Thoracic aorta (tissue), 2 donors: Measurements from ENCODE around the gene AGBL3. TPM values are rescaled to one million over a fixed set of nuclear protein-coding genes. Genes with fewer than 3 reads are reported as not detected.
"Not testable (repeated sequence)": the region's sequence is repeated elsewhere in the genome, so short reads cannot be mapped to it uniquely, and the experiment has no call there.

ENCODE experiments used
- ATAC-seq: fragments of 150-250 bp; one replicate; pipeline ENCODE4 v1.8.0; 2017; ENCODE audit warnings: low read depth; ENCODE audit not compliant: insufficient number of reproducible peaks, low FRiP score
- DNase-seq: peaks from one replicate; pipeline ENCODE4 v3.0.0-alpha.2; 2020; ENCODE audit warnings: low spot score
- H3K27ac ChIP-seq, 2 donors: fragments of 200-600 bp; sonication (generic); 1 replicate in 1 of 2; 2 replicates in 1 of 2; pipeline ENCODE4 v1.5.1; 2016; ENCODE audit warnings: mild to moderate bottlenecking in 2 of 2, moderate library complexity in 2 of 2
- H3K27me3 ChIP-seq: fragments of 200-600 bp; sonication (generic); replicated peaks from 2 replicates; pipeline ENCODE4 v1.6.0; 2016; ENCODE audit warnings: mild to moderate bottlenecking; ENCODE audit not compliant: insufficient read depth
- H3K36me3 ChIP-seq: fragments of 200-600 bp; sonication (generic); one replicate; pipeline ENCODE4 v1.5.1; 2016
- H3K4me1 ChIP-seq, 2 donors: fragments of 200-600 bp; sonication (generic); 1 replicate in 1 of 2; 2 replicates in 1 of 2; pipeline versions ENCODE4 v1.5.1 to v1.6.0; 2016; ENCODE audit warnings: low read depth in 2 of 2, mild to moderate bottlenecking in 1 of 2; ENCODE audit not compliant: control insufficient read depth in 1 of 2
- H3K4me3 ChIP-seq: fragments of 200-600 bp; sonication (generic); 2 replicates; pipeline ENCODE4 v1.5.1; 2016; ENCODE audit warnings: mild to moderate bottlenecking
- H3K9me3 ChIP-seq: fragments of 200-600 bp; sonication (generic); 2 replicates; pipeline ENCODE4 v1.5.1; 2016
- CTCF ChIP-seq: fragments of 200-600 bp; sonication (generic); IDR thresholded peaks from one replicate; pipeline ENCODE4 v1.5.1; 2019; ENCODE audit warnings: antibody characterized with exemption
- total RNA-seq, 2 donors: library from RNA; depleted of rRNA; stranded (reverse); fragments of >200 nt; gene quantifications; one replicate each; pipeline versions ENCODE4 v1.1.0 to v1.2.3, GENCODE V29; 2016

Gene AGBL3
- total RNA-seq, 2 donors from 2014 or later, result 0.28 to 0.54 TPM

- no peaks in the 10 kb centered on the region for H3K9me3 ChIP-seq
- H3K4me3 ChIP-seq, result no peak overlapping the region
- ATAC-seq (no peak), DNase-seq (no peak)
- no peak overlapping the region for H3K27ac ChIP-seq
- TF ChIP-seq CTCF, result no peak
- H3K36me3 ChIP-seq, result no peaks in the 10 kb centered on the region
- no peaks in the 10 kb centered on the region for H3K4me1 ChIP-seq
- no peaks in the 10 kb centered on the region for H3K27me3 ChIP-seq
These were observed 37.3 kb downstream of the AGBL3 start for GRCh38 chr7:135023622-135024021.

GRCh38 chr7:135035252-135035651 is 48.9 kb downstream of the AGBL3 start:
- H3K4me1 ChIP-seq, result no peaks in the 10 kb centered on the region
- DNase-seq (no peak), ATAC-seq (no peak)
- H3K9me3 ChIP-seq, result no peaks in the 10 kb centered on the region
- no peak for TF ChIP-seq CTCF
- no peaks in the 10 kb centered on the region for H3K27me3 ChIP-seq
- H3K36me3 ChIP-seq, result no peaks in the 10 kb centered on the region
- H3K27ac ChIP-seq, result no peak overlapping the region
- no peak overlapping the region for H3K4me3 ChIP-seq

- H3K27me3 ChIP-seq, H3K4me1 ChIP-seq, ATAC-seq, H3K27ac ChIP-seq, H3K9me3 ChIP-seq, H3K4me3 ChIP-seq, DNase-seq, H3K36me3 ChIP-seq: not testable (repeated sequence)
These were observed 80.7 kb downstream of the AGBL3 start for GRCh38 chr7:135067017-135067416.

GRCh38 chr7:135074096-135074495 is 87.8 kb downstream of the AGBL3 start:
- H3K36me3 ChIP-seq, result no peaks in the 10 kb centered on the region
- H3K27ac ChIP-seq, result no peak overlapping the region
- no peak for TF ChIP-seq CTCF
- no peaks in the 10 kb centered on the region for H3K4me1 ChIP-seq
- no peak overlapping the region for H3K4me3 ChIP-seq
- ATAC-seq (no peak), DNase-seq (no peak)
- H3K27me3 ChIP-seq, result no peaks in the 10 kb centered on the region
- H3K9me3 ChIP-seq, result no peaks in the 10 kb centered on the region

GRCh38 chr7:135074531-135074930 is 88.2 kb downstream of the AGBL3 start:
- H3K4me3 ChIP-seq, result no peak overlapping the region
- H3K9me3 ChIP-seq, result no peaks in the 10 kb centered on the region
- no peaks in the 10 kb centered on the region for H3K27me3 ChIP-seq
- no peak overlapping the region for H3K27ac ChIP-seq
- H3K36me3 ChIP-seq, result no peaks in the 10 kb centered on the region
- ATAC-seq, result no peak
- no peaks in the 10 kb centered on the region for H3K4me1 ChIP-seq
- no peak for TF ChIP-seq CTCF
- DNase-seq, result no peak

- DNase-seq (no peak), ATAC-seq (no peak)
- no peak overlapping the region for H3K4me3 ChIP-seq
- H3K4me1 ChIP-seq, result no peaks in the 10 kb centered on the region
- TF ChIP-seq CTCF, result no peak
- no peak overlapping the region for H3K27ac ChIP-seq
- H3K27me3 ChIP-seq, result no peaks in the 10 kb centered on the region
- no peaks in the 10 kb centered on the region for H3K9me3 ChIP-seq
- H3K36me3 ChIP-seq, result no peaks in the 10 kb centered on the region
These were observed 89.4 kb downstream of the AGBL3 start for GRCh38 chr7:135075716-135076115.
